NCI-H1694 (cell line): ENCODE data around the gene SLC25A45.

Experiments
- DNase-seq: peaks from one replicate; lab custom pipeline; 2025; lab: John Stamatoyannopoulos, UW

Gene SLC25A45

GRCh38 chr11:65403607-65404121, 21.2 kb upstream of the SLC25A45 start:
- DNase-seq: no peak

GRCh38 chr11:65402790-65403189, 20.3 kb upstream of the SLC25A45 start:
- no peak for DNase-seq

- no peak for DNase-seq
Measured at GRCh38 chr11:65401803-65402248, 19.4 kb upstream of the SLC25A45 start.

GRCh38 chr11:65401073-65401802, 18.8 kb upstream of the SLC25A45 start:
- no peak for DNase-seq

GRCh38 chr11:65400307-65401072, 18.0 kb upstream of the SLC25A45 start:
- DNase-seq: no peak

GRCh38 chr11:65399845-65400244, 17.4 kb upstream of the SLC25A45 start:
- DNase-seq: no peak

GRCh38 chr11:65399249-65399648, 16.8 kb upstream of the SLC25A45 start:
- DNase-seq: no peak

GRCh38 chr11:65398362-65398910, 16.0 kb upstream of the SLC25A45 start:
- DNase-seq: no peak

GRCh38 chr11:65396769-65397745, 14.6 kb upstream of the SLC25A45 start:
- DNase-seq: no peak

- DNase-seq: no peak
Measured at GRCh38 chr11:65395961-65396530, 13.6 kb upstream of the SLC25A45 start.

GRCh38 chr11:65394125-65394536, 11.7 kb upstream of the SLC25A45 start:
- no peak for DNase-seq

GRCh38 chr11:65393513-65394079, 11.2 kb upstream of the SLC25A45 start:
- DNase-seq: no peak

GRCh38 chr11:65392899-65393298, 10.5 kb upstream of the SLC25A45 start:
- no peak for DNase-seq

GRCh38 chr11:65392186-65392829, 9.9 kb upstream of the SLC25A45 start:
- DNase-seq: no peak

GRCh38 chr11:65390996-65391395, 8.6 kb upstream of the SLC25A45 start:
- DNase-seq: no peak

GRCh38 chr11:65390099-65390941, 7.9 kb upstream of the SLC25A45 start:
- no peak for DNase-seq

GRCh38 chr11:65389294-65389980, 7.0 kb upstream of the SLC25A45 start:
- DNase-seq: no peak

- no peak for DNase-seq
Measured at GRCh38 chr11:65388731-65389130, 6.3 kb upstream of the SLC25A45 start.
